NB4 (cell line): ENCODE data around the gene INSR.
"Not testable (repeated sequence)": the region's sequence is repeated elsewhere in the genome, so short reads cannot be mapped to it uniquely, and the experiment has no call there.

Experiments used
- DNase-seq: peaks from one replicate; pipeline ENCODE4 v3.0.0; 2010; ENCODE audit warnings: low read depth
- H3K4me3 ChIP-seq: one replicate; pipeline ENCODE4 v1.5.1; 2011; ENCODE audit warnings: mild to moderate bottlenecking, low read depth, low read length, moderate library complexity
- CTCF ChIP-seq: IDR thresholded peaks from one replicate; pipeline ENCODE4 v1.5.1; 2012; ENCODE audit warnings: low read depth, low read length
- MAX ChIP-seq: IDR thresholded peaks from 2 replicates; pipeline ENCODE4 v1.6.1; 2011; ENCODE audit warnings: low read depth, low read length
- MYC ChIP-seq: IDR thresholded peaks from 2 replicates; pipeline ENCODE4 v1.6.1; 2011; ENCODE audit warnings: low read depth, low read length
- POLR2A ChIP-seq: IDR thresholded peaks from 2 replicates; pipeline ENCODE4 v1.6.1; 2011; ENCODE audit warnings: mild to moderate bottlenecking; ENCODE audit not compliant: insufficient read length; ENCODE audit errors: extremely low read depth

INSR gene

GRCh38 chr19:7215176-7215575, 79.0 kb downstream of the INSR start:
- TF ChIP-seq MAX (no peak), POLR2A (no peak), MYC (no peak), CTCF (no peak)
- no peak for DNase-seq
- H3K4me3 ChIP-seq = no peak overlapping the region

- DNase-seq = no peak
- no peak for TF ChIP-seq MYC
- no peak overlapping the region for H3K4me3 ChIP-seq
These were observed 79.7 kb downstream of the INSR start for GRCh38 chr19:7214324-7215089.

GRCh38 chr19:7213628-7214323, 80.4 kb downstream of the INSR start:
- H3K4me3 ChIP-seq = no peak overlapping the region
- no peak for DNase-seq
- TF ChIP-seq MYC (no peak), MAX (no peak), POLR2A (no peak), CTCF (no peak)

GRCh38 chr19:7211191-7211951, 82.8 kb downstream of the INSR start:
- DNase-seq = no peak
- H3K4me3 ChIP-seq = no peak overlapping the region
- no peak for TF ChIP-seq CTCF
- TF ChIP-seq MYC = no peak
- TF ChIP-seq POLR2A = no peak
- no peak for TF ChIP-seq MAX

- TF ChIP-seq POLR2A (no peak), MAX (no peak), MYC (no peak), CTCF (no peak)
- no peak overlapping the region for H3K4me3 ChIP-seq
- DNase-seq = no peak
These were observed 83.9 kb downstream of the INSR start for GRCh38 chr19:7210359-7210758.

- not testable (repeated sequence) for DNase-seq, H3K4me3 ChIP-seq
These were observed 84.5 kb downstream of the INSR start for GRCh38 chr19:7209597-7210325.

- not testable (repeated sequence) for DNase-seq
These were observed 85.2 kb downstream of the INSR start for GRCh38 chr19:7209036-7209435.

More at GRCh38 chr19:7209036-7209435, 85.2 kb downstream of the INSR start:
- not testable (repeated sequence) for H3K4me3 ChIP-seq
